CD4-positive, alpha-beta T cell treated with Interleukin-12 subunit alpha and Interleukin-12 subunit beta, for 1 hour (primary cell): Measurements from ENCODE around the gene C1orf116.
"Not testable (repeated sequence)": the region's sequence is repeated elsewhere in the genome, so short reads cannot be mapped to it uniquely, and the experiment has no call there.

Experiments used
- DNase-seq: peaks from one replicate; pipeline ENCODE4 v3.0.0-alpha.2; 2020

The C1orf116 gene

DNA sequence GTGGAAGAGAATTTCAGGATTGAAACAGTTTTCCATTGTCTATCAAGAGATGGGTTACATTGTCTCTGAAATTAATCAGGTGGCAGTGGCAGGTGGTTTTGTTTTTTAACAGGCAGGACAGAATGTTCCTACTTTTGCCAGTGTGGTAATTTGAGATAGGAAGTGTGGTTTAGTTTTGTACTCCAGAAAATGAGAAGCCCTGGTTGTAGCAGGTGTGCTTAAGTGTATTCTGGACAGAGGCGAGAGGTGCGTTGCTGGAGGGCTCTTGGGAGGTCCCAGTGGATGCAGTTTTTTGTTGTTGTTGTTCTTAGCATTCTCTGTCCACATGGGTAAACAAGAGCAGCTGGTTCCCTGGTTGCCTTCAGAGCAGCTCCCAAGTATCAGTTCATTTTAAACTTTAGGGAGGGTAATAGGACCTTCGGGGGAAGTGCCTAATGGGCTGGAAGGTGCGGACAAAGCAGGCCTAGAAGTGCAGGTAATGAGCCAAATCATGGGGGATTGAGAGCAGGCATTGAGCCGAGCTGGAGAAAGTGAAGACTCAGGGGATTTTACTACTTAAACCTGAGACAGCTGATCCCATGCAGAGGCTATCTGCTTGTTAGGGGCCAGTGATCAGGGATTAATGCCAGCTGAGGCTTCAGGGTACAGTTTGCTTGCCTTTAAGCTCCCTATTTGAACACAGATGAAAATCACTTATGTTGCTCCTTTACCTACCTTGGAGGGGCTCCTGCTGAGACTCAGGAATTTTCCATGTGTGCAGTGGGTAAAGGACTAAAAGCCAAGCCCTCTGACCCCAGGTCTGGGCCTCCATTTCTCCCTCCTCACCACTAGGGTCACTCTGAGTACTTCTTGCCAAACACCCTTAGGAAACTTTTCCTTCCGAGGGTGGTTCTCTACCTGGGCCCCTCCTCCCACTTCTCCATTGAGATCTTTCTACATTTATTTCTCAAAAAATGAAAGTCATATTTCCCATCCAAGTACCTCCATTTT is 26.6 kb upstream of the C1orf116 start:
- no peak for DNase-seq

DNA sequence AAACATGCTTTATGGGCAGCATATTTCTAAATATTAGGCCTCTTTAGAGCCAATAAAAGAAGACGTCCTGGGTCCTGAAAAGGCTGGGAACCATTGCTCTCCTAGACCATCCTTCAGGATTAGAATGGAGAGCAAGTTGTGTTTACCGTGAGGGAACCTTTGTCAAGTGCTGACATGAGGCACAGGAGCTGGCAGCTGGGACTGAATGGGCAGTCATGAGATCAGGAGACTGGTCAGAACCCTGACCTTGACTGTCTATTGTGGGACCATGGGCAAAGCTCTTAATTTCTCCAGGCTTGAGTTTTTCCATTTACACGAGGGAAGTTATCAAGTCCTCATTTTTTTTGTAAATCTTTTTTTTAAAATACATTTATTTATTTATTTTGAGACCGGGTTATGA is 25.7 kb upstream of the C1orf116 start:
- no peak for DNase-seq

DNA sequence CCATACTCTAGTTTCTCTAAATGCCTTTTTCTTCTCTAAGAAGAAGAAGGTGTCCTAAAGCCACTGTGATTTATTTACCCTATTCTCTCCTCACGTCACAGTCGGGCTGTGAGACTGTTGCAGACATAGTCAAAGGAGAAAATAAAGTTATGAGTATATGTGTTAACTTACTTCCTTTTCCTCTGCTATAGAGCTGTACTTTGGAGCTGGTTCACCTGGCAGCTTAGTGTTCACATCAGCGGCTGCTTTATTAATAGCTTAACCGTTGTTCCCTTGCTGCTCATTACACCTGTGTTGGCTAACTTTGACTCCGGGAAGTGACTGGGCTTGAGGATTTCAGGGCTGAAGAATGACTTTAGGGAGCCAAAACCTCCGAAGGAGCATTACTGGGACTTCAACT is 24.1 kb upstream of the C1orf116 start:
- DNase-seq, result no peak

GRCh38 chr1:207055386-207056001 is 22.9 kb upstream of the C1orf116 start:
- DNase-seq, result no peak

- DNase-seq, result no peak
Observed at GRCh38 chr1:207054491-207054890, 21.9 kb upstream of the C1orf116 start.

DNA sequence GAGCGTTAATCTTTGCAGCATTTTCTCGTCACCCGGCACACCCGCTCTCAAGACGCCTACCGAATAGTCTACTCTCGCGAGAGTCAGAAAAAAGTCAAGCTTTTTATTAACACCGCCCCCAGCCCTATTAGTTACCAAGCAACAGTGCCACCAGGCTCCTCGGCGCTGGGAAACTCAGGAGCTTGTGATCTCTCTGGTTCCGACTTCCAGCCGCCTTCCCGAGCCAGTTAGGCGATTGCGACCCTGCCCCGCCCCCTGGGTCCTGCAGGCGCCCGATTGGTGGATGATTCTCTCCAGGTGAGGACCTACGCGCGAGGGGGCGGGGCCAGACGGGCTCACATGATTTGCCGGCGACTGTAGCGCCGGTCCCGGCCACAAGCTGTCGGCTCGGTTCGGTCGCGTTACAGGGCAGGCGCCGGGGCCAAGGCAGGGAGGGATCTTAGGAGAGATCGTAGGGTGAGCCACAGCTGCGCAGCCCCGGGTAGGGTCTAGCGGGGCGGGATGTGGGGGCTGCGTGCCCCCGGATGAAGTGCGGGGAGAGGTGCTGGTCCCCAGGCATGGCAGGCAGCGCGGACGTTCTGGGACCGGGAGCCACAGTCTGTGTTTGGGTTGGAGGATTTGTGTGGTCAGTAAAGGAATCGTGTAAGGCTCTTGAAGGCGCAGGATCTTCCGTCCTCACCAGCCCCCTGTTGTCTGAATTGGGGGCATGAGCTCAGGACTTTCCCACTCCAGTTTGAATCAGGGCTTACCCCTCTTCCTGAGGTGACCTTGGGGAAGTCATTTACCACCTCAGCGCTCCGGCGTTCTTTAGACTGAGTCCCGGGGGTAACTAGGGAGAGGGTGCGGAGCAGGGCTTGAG is 20.6 kb upstream of the C1orf116 start, which contains the start of gene PFKFB2:
Gene PFKFB2 (plus strand): TSS at position 365 of the 859 bp plus-strand sequence. CDS start 1,443 bp downstream, outside the sequence.
- peak; percentile 95 for DNase-seq

GRCh38 chr1:207051191-207051943 is 18.8 kb upstream of the C1orf116 start, which contains the start of gene YOD1:
Gene YOD1, minus strand, starts transcription at chr1:207051208. Its CDS starts 178 bp downstream, at chr1:207051030.
- DNase-seq, result no peak

GRCh38 chr1:207050480-207051190 is 18.1 kb upstream of the C1orf116 start:
- DNase-seq, result peak; percentile 93

- peak; percentile 70 for DNase-seq
Observed at GRCh38 chr1:207049974-207050391, 17.4 kb upstream of the C1orf116 start.

GRCh38 chr1:207049514-207049913 is 17.0 kb upstream of the C1orf116 start:
- DNase-seq, result no peak

DNA sequence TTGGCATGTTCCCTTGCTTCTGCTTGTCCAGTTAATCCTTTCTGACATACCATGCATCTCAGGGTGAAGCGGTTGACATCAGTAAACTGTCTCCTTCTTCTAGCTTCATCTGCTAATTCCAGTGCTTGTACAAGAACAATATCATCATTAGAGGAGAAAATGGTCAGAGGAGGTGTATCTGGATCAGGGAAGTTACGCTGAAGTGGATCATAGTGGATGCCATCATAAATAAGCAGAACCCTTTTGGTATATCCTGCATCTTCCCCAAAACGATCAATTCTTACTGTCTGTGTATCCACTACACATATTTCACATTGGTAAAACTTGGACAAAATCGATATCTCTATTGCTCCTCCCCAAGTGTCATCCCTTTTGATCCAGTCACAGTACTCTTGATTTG is 16.5 kb upstream of the C1orf116 start:
- no peak for DNase-seq

GRCh38 chr1:207048041-207048440 is 15.5 kb upstream of the C1orf116 start:
- DNase-seq, result no peak

GRCh38 chr1:207047505-207047904 is 14.9 kb upstream of the C1orf116 start:
- DNase-seq, result no peak

GRCh38 chr1:207045453-207045852 is 12.9 kb upstream of the C1orf116 start:
- no peak for DNase-seq

DNA sequence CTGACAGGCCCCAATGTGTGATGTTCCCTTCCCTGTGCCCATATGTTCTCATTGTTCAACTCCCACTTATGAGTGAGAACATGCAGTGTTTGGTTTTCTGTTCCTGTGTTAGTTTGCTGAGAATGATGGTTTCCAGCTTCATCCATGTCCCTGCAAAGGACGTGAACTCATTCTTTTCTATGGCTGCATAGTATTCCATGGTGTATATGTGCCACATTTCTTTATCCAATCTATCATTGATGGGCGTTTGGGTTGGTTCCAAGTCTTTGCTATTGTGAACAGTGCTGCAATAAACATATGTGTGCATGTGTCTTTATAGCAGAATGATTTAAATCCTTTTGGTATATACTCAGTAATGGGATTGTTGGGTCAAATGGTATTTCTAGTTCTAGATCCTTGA is 8.8 kb upstream of the C1orf116 start:
- not testable (repeated sequence) for DNase-seq

GRCh38 chr1:207040181-207040533 is 7.6 kb upstream of the C1orf116 start:
- DNase-seq, result no peak

DNA sequence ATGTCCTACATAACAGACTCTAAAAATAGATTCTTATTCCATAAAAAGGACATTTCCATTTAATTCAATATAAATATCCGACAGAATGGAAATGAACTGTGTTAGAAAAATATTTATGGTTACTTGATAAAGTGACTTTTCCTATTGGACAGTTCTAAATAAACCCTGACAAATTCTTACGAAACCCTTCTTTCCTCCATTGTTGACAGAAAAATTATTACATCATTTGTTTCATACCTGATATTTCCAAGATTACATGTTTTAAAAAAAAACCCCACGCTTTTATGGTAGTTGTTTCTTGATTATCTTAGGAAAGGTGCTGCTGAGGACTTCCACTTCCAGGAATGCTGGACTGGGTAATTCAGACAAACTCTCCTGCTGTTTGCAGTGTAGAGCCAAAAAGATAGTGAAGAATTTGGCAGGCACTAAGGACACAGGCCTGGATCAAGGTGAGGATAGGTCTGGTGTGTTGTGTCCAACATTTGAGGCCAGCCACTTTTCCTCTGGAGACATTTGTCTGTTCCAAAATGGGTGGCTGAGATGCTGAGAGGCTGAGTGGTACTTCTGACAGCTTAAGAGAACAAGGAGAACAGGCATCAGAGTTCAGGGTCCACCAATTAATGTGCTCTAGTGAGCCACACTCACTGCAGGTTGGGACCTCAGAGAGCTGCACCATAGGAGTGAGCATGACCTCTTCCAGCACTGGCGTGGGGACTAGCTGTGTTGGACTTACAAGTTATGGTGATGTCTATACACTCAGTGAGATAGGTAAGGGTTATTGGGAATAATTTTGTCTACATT is 7.0 kb upstream of the C1orf116 start:
- no peak for DNase-seq

- DNase-seq, result no peak
Observed at GRCh38 chr1:207036865-207037264, 4.3 kb upstream of the C1orf116 start.

- DNase-seq, result no peak
Observed at GRCh38 chr1:207035877-207036551, 3.5 kb upstream of the C1orf116 start.

DNA sequence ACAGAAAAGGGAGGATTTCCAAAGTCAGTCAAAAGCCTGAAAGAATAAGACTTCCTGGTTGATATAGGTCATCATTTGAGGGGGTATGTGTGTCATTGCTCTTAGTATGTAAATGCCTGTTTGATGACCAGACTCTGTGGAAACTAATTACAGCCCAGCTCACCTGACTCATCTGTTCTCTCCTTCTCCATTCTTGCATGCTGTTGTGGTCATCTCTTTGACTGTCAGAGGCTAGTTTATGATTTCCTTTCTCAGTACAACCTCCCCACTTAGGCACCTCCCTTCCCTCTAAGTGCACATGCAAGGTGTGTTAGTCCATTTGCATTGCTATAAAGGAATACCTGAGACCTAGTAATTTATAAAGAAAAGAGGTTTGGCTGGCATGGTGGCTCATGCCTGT is 2.4 kb upstream of the C1orf116 start:
- DNase-seq, result no peak
